Measurements from ENCODE around the gene ARSA.

DNA sequence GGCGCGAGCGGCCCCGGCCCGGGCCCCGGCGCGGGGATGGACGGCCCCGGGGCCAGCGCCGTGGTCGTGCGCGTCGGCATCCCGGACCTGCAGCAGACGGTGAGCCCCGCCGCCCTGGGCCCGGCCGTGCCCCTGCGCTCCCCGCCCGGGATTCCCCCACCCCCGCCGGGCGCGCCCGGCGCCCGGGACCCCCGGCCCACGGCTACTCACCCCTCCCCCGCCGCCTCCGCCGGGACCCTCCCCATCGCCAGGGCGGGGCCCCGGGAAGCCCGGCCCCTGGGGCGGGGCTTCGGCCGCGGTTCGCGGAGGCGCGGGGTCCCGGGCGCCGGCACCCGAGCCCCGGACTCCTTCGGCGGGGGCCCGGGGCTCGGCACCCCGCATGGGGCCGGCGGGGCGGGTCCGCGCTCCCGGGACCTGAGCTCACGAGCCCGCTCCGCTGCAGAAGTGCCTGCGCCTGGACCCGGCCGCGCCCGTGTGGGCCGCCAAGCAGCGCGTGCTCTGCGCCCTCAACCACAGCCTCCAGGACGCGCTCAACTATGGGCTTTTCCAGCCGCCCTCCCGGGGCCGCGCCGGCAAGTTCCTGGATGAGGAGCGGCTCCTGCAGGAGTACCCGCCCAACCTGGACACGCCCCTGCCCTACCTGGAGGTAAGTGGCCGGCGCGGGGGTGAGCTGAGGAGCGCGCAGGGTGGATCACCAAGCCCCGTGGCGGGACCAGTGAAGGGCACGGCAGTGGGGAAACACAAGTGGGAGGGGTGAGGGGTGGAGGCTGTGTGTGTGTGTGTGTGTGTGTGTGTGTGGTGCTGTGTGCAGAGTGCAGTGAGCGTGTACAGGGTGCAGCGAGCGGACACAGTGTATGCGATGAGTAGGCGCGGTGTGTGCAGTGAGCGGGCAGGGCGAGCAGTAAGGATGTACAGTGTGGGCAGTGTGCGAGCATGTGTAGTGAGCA, 46.9 kb upstream of the ARSA start:
- TF ChIP-seq RNF2 (IDR thresholded peaks at IDR 0.05; ENCODE audit: borderline replicate concordance, low read depth) (no peak), RFX5 (IDR thresholded peaks at IDR 0.05) (no peak), POLR2A (IDR thresholded peaks at IDR 0.05; ENCODE audit: low read length) (no peak), CHD2 (IDR thresholded peaks at IDR 0.05; ENCODE audit: low read length, partially characterized antibody) (no peak), EP300 (IDR thresholded peaks at IDR 0.05) (no peak)
